HG03558 (cell line): ENCODE results near the gene KIFAP3.

Experiments
- ATAC-seq: cut with Tn5 transposase; IDR thresholded peaks from one replicate; pipeline ENCODE4 v1.9.1; 2021; ENCODE audit warnings: moderate number of reproducible peaks; ENCODE audit not compliant: unreplicated experiment; ENCODE audit errors: extremely low read depth

Gene KIFAP3

DNA sequence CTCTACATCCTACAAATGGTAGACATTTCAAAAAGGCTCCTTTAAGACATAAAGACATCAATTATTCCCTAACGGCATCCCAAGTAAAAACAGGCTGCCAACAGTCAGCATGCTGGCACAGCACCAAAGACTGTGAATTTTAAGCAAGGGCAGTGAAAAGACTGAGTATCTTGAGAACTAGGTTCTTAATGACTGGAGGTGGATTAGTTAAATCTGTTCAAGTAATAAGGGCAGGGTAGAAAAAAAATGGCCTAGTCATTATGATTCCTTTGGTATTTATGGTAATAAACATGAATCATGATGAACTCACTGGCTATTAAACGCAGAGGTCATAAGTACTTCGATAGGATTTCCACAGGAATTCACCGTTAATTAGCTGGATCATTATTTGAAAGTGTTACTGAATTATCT, 75.2 kb downstream of the KIFAP3 start:
- ATAC-seq = no peak

DNA sequence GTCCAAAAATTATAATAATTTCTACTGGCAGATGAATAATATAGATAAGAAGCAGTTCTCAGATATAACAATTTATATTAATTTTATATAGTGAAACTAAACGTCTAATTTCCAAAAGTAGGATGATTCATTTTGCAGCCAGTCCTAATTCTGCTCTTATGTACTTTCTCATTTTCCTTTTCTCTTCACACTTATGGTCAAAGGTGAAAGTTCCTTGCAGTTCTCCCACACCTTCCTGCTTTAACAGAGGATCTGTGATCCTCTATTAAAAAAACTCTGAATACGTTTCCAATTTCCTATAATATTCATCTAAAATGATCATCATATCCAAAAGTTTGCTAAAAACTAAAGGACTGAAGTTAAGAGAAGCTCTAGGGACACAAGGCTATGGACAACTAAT, 78.5 kb downstream of the KIFAP3 start:
- no peak for ATAC-seq

DNA sequence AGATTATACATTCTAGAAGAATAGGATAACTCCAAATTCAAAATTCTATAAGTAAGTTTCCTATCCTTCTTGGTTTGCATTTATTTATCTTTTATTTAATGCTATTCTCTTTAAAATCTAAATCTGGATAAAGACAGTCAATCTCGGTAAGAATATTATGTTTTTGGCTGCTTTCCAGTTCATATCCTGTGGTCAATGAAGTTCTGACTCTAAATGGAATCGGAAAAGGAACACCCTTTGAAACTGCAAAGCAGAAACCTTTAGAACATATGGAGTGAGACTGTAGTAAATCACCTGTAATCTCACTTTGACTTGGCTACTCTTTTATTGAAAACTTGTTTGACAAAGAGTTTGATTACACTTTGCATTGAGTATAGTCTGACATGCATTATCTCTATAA, 85.2 kb downstream of the KIFAP3 start:
- ATAC-seq = no peak

DNA sequence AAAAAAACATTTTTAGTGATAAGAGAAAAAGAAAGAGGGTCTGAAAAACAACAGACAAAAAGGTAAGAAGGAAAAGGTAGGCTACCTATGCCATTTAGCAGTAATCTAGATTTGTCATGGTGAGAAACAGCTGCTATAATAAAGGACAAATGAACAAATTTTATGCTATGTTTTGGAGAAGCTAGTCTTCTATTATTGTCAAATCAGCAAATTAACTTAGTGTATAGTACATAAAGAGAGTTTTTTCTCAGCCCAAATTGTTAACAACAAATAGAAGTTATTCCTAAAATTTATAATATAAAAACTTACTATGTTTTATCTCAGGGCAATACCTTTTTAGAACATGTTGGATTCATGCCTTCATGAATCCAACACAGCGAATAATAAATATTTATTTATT, 88.7 kb downstream of the KIFAP3 start:
- ATAC-seq = no peak

DNA sequence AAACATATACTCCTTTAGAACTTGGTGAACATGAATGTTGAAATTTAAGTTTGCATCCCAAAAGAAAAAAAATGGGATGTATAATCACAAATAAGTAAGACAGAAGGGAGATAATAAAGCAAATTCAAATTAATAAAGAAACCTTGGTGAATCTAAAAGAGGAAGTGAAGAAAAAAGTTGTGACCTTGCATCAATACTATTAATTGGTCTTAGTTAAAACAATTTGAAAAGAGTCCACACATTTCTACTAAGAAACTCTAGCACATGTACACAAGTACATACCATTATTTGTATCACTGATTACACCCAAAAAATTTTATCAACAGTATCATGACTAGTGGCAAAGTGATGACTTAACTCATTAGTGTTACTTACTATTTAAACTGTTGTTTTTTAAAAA, 100.4 kb downstream of the KIFAP3 start:
- no peak for ATAC-seq

DNA sequence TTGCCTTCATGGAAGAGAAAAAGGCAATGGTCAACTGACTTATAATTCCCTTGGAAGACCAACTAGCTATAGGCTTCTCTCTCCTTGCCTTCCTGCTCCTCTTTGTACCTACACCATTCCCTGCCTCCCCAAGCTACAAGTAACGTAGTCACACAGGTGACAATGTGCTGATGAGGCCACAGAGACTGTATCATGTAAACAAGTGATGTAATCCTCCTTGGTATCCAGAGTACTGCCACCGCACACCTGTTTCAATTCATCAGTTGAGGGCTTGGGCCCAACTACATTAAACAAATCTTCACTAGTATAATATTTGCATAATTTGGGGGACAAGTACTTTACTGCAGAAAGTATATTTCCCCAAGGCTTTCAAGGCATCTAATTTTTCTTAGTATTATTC, 104.4 kb downstream of the KIFAP3 start:
- no peak for ATAC-seq

DNA sequence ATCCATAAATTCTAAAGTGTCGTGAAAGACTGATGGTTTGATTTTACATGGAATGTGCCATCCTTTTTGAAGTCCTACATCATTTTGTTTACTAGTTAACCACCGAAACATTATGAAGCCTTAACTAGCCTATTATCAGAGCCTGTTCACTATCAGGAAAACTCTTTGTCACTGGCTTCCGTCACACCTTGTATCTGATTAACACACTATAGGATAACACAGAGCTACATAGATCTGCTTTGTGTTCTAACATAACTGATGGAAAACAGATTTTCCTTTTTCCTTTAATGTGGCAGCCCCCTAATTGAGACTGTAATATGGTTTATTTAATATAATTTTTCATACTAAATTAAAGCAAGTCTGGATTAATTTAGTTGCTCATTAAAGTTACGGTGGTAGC, 106.3 kb downstream of the KIFAP3 start:
- no peak for ATAC-seq

DNA sequence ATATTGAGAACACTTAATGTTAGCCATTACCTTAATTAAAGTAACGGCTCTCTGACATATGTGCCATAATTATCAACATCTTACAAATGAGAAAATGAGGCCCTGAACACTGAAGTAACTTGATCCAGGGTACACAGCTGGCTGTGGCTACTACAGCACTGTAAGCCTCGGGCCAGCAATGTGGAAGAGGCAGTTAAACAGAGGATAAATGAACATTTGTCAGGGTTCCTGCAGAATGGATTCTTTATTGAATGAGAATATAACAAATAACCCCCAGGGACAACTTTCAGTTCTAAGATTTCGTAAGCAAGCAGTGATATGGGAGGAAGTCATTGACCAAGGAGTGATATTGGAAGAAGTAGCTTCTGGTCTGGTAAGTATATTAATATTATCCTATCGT, 110.3 kb downstream of the KIFAP3 start:
- no peak for ATAC-seq

DNA sequence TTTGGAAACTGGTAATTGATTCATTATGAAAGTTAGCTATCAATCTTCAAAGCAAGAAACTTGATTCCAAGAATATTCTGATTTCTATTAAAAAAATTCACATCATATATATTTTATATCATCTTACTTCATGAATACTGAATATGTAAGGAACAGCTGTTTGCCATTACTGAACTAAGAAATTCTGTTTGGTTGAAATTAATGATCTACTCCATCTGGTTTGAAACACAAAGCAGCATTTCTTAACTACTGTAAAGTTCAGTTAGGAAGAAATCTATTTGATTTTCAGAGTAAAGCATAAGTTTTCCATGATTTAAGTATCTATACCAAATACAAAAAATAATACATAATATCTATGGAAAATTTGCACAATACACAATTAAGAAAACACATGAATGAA, 114.8 kb downstream of the KIFAP3 start:
- ATAC-seq = no peak

DNA sequence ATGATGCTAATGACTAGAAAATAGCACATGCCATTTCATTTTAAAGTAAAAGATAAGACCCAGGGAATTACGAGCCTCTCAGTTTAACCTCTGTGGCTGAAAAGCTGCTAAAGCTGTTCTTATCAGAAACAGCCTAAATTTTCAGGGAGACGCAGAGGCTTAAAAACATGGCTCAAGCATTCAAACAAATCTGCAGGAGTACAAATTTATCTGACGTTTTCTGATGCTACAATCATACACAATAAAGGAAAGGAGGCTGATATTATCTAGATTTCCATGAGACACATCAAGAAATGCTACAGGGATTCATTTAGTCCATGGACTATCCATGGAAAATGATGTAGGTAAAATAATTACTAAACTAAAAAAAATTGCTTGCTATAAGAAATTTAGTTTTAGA, 115.5 kb downstream of the KIFAP3 start:
- no peak for ATAC-seq

DNA sequence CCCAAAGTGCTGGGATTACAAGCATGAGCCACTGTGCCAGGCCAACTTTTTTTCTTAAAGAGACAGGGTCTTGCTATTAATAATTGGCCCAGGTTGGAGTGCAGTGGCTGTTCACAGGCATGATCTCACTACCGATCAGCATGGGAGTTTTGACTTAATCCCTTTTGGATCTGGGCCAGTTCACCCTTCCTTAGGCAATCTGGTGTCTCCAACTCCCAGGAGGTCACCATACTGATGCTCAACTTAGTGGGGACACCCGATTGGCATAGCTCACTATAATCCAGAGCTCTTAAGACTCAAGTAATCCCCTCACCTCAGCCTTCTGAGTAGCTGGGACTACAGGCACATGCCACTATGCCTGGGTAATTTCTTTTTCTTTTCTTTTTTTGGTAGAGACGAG, 116.6 kb downstream of the KIFAP3 start:
- ATAC-seq = no peak

DNA sequence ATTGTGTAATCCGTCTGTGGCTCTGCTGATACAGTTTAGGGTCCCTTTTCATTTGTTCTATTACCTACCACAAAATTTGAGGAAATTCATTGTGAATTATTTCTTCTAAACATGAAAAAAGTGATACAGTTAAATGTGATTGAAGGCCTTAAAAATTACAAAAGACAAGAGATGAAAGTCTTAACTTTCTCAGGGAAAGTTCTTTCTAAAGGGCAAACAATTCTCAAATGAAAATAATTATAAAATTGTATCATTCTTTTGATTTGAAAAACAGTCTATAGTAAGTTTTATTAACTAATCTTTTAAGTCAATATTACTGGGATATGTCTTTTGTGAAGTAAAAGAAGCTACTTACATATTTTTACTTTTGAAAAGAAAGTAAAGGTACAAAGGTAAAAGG, 123.4 kb downstream of the KIFAP3 start:
- ATAC-seq = no peak

DNA sequence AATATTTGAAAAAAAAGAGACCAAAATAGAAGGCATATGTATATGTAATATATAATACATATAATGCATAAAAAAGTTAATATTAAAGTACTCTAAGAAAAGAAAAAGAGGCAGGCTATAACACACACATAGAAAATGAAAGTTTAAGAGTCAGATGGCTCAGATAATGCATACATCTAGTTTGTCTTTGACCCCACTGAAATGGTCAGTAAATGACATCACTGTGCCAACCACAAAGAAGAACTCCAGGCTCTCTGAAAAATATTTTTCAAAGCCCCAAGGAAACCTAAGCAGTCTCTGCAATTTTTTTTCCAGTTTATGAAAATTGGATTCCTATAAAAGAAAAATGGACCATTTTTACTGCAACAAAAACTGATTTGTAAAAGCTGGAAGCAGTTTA, 125.4 kb downstream of the KIFAP3 start:
- ATAC-seq = no peak

DNA sequence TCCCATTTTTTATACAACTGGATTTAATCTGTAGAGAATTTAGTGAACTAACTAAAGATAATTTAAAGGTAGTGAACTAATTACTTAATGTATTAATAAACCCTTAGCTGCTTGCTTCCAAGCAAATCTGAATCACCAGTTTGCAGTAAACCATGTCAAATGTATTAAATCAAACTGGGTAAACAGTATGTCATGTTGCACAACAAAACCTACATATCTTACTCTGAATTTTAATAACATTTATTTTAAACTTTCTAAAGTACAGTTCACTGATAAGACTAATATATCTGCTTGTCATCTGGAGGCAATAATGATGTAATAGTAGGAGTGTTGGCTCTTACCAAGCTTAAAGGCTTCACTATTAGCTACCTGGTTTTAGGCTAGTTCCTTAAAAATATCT, 128.3 kb downstream of the KIFAP3 start:
- ATAC-seq = no peak

DNA sequence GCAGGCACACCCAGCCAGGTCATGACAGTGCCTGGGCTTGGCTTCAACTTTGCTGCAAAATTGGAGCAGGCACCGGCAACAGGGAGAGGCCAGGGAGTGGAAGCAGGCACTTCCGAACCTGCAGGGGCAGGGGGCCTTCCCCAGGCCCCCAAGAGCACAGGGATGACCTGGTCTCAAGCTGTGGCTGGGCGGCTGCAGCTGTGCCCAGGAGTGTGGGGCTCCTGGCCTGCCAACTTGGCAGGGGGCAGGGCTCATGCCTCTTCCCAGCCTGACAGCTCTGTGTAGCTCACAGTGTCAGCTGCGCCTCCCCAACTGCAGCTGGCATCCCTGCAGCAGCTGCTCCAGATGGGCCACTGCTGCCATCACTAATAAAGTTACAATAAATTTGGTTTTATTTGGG, 129.3 kb downstream of the KIFAP3 start:
- ATAC-seq = no peak

DNA sequence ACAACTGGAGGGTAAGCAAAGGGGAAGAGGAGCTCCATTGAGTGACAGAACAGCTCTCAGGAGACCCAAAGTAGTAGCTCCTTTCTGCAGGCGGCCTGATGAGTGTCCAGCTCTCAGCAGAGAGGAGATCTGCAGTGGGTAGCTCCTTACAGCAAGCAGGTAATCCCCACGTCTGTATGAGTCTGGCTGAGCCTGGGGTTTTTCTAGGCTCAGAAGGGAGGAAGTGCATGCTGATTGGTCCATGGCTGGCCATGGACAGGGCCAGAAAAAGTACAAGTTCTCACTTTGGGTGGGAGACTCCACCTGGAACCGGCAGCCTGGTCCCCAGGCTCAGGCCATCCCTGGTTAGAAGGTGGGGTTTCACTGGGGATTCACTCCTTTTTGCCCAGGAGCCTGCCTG, 129.9 kb downstream of the KIFAP3 start:
- ATAC-seq = no peak

DNA sequence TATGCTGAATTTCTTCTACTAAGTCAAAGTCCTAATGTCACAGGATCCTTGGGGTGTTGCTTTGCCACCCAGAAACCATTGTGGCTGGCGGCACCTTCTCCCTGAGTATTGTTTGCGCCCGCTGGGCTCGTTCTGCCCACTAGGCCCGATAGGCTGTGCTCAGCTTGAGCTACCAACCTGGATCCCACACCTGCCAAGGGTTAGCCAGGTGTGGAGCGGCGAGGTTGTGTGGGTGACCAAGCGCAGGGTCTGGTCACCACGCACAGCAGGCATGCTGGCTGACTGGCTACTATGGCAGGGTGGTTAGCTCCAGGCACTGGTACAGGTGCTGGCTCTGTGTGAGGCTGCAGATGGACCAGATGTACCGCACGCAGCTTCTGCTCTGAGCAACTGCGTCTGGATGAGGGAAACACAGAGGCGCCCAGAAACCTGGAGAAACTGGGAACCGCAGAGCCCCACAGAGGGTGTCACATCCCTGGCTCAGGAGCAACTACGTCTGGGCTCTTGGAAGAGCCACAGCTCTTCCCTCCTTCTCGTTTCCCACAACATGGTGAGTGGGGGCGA, 130.4 kb downstream of the KIFAP3 start:
- ATAC-seq = no peak

DNA sequence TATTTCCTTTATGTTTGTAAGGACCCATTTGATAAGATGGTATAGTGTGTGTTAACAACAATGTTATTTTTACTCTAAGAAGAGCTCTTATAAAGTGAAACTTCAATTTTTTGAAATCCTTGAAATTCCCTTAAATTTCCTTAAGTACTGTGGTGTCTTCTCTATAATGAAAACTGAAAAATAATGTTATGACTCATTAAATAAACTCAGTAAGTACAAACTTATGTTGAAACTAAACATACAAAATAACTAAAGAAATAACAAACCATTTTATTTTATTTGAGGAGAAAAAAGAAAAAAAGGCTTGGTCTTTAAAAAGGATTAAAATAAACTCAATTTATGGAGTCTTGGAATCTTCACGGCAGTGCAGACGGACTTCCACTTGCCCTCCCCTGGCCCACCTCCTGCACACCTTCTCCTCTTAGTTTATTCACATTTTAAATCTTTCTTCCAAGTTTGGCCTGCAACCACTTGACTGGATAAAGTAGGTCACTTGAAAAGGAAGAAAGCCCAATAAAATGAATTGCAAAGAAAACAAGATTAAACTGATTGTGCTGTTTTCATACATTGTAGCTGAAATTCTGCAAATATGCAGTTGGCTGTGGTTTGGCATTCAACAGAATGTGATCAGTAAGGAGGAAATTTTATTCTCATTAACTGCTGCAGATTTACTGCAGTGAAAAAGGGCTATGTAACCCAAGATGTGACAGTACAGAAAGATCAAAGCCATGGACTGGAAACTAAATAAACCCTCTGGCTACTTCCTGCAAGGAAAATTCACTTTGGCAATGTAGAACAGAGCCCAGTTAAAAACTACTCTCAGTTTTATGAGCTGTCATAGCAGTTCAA, 132.3 kb downstream of the KIFAP3 start:
- ATAC-seq = no peak

DNA sequence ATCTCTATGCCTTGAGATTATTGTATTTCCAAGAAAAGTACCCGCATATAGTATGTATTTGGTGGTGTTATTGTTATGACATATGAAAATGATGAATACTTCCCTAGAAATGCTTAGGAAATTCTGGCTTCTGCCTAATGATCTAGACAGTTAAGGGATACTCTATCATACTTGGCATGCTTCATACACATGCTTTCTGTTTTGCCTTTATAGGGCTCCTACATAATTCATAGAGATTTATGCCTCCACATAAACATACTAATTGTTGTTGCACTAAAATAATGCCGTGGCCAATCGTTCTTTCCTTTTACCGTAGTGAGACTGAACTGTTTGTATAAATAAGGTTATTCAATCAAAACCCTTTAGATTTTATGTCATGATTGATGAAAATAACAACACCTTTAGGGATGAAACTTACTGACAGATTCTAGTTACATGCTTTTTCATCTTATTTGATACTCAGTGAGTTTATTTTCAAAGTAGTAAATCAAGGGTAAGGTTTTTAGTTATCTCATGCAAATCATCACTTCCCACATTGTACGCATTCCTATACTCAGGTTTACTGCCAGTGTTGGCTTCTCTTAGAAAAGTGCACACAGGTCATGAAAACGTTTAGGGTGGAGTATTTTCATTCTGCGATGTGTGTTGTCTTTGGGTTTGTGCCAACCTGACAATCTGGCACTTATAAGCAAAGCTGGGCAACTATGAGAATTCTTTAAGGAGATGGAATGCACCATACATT, 140.3 kb downstream of the KIFAP3 start:
- ATAC-seq = no peak

DNA sequence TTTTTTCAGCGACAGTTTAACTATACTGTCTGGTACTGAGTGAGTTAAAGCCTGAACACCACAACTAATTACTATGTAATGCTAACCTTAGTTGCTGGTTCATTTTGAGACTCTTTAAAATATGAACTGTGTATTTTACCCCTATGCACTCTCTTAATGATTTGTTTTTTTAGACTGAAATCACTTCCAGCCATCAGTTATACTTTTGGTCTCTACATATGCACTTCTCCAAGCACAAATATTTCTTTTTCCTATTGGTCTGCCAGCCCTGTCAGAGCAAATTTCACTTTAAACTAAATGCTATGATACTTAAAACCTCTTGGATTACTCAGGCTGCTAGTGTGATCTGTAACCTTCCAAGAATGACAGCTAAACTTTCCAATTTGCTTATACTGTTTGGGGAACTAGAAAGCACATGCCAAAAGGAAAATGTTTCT, 142.7 kb downstream of the KIFAP3 start:
- no peak for ATAC-seq

DNA sequence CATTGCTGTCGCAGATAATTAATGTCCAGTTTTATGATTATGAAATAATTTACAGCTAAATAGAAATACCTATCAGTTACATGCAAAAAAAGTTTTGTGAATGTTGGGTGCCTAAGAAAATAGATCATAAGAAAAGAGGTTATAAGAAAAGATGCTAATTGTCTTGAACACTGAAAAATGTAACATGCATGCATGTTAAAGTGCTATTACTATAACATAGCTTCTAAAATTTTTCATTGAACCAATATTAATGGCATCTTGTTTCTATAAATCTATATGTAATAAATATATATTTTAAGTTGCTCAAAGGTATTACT, 145.3 kb downstream of the KIFAP3 start:
- ATAC-seq = no peak
